Measurements from ENCODE around the gene SCML2.
A peak's percentile ranks its signal among the peaks of the same experiment; 100 is the strongest.

SCML2 gene

DNA sequence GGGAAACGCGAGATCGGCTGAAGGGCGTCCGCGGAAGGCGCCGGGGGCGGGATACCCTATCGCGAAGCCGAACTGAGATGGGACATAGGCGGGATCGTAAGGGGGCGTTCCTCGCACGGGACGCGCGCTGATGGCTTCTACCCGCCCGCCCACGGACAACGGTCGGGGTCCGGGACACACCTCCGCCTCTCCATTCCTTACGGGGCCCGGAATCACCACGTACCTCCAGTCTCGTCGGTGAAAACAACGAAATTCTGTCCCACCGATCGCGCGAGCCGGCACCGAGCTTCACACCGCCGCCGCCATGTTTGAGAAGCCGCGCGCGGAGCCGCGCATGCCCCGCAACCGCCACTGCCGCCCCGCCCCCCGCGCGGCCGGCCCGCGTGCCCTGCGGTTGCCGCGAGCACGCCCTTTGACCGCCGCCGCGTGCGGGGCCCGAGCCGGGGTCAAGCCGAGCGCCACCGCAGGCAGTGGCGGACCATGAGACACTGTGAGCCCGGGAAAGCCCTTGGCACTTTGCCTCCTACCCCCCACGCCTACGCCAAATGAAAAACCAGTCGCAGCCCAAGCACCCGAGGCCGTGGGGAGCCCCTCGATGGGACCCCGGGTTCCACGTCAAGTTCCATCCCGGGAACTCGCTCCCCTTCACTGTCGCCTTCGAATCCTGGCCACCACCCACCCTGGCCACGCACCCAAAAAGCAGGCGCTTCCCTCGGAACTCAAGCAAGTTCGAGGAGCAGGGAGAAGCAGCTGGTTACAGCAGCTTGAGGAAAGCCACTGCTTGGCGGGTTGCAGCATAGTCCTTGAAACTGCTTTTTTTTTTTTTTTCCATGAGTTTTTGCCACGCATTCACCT, at the start of gene SCML2:
Gene SCML2 (minus strand): TSS at position 320 of the 855 bp plus-strand sequence. CDS start 20,617 bp downstream, outside the sequence.
- TF ChIP-seq, protein P1, sequence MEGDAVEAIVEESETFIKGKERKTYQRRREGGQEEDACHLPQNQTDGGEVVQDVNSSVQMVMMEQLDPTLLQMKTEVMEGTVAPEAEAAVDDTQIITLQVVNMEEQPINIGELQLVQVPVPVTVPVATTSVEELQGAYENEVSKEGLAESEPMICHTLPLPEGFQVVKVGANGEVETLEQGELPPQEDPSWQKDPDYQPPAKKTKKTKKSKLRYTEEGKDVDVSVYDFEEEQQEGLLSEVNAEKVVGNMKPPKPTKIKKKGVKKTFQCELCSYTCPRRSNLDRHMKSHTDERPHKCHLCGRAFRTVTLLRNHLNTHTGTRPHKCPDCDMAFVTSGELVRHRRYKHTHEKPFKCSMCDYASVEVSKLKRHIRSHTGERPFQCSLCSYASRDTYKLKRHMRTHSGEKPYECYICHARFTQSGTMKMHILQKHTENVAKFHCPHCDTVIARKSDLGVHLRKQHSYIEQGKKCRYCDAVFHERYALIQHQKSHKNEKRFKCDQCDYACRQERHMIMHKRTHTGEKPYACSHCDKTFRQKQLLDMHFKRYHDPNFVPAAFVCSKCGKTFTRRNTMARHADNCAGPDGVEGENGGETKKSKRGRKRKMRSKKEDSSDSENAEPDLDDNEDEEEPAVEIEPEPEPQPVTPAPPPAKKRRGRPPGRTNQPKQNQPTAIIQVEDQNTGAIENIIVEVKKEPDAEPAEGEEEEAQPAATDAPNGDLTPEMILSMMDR (IDR thresholded peaks at IDR 0.05; ENCODE audit: low read depth, low read length) = no peak
- TF ChIP-seq, protein P2, sequence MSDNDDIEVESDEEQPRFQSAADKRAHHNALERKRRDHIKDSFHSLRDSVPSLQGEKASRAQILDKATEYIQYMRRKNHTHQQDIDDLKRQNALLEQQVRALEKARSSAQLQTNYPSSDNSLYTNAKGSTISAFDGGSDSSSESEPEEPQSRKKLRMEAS (IDR thresholded peaks at IDR 0.05; ENCODE audit: low read depth, low read length) = no peak
- TF ChIP-seq POLR2A (IDR thresholded peaks at IDR 0.05; ENCODE audit: extremely low read depth, insufficient read length) (no peak), MYC (IDR thresholded peaks at IDR 0.05; ENCODE audit: low read depth, low read length) (no peak)
- peak within 1 kb of the TSS; percentile 65 for H3K4me3 ChIP-seq (ENCODE audit: low read depth, low read length)
- peak; percentile 60 for DNase-seq (ENCODE audit: low read depth)

DNA sequence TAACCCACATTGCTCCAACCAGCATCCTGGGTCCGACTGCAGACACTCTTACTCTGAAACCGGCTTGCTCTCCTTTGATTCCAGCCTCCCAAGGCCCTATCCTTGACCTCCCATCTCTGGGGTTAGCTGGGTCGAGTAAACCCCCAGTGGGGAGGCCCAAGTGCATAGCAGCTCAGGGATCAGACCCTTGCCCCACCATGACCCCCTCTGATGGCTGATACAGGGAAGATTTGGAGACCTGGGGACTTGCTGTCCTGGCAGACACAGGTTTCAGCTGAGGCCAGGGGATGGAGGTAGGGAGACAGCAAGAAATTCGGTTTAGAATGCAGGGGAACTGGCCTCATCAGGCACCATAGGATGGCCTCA, 47.3 kb upstream of the SCML2 start:
- no peak overlapping the region for H3K4me3 ChIP-seq (ENCODE audit: low read depth, low read length)
- DNase-seq (ENCODE audit: low read depth) = no peak
- TF ChIP-seq, protein P2 (IDR thresholded peaks at IDR 0.05; ENCODE audit: low read depth, low read length) = no peak
- TF ChIP-seq MYC (IDR thresholded peaks at IDR 0.05; ENCODE audit: low read depth, low read length) (no peak), POLR2A (IDR thresholded peaks at IDR 0.05; ENCODE audit: extremely low read depth, insufficient read length) (no peak)
- TF ChIP-seq, protein P1 (IDR thresholded peaks at IDR 0.05; ENCODE audit: low read depth, low read length) = no peak

DNA sequence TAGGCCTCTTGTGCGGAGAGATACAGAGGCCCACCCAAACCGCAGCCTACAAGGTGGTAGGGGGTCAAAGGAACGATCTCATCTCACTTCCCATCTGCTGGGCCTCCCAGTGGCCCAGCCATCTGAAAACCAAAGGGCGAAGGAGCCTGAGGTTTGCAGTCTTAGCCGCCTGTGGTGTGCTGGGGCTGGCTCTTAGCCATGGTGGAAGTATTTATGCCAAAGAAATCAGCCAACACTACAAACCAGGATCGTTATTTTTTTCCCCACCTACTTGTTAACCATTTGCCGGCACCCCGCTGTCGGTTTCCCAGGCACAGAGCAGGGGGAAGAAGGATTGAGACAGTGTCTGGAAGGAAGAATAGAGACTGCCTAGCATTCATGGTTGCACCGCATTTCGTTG, 40.0 kb upstream of the SCML2 start:
- no peak overlapping the region for H3K4me3 ChIP-seq (ENCODE audit: low read depth, low read length)
- TF ChIP-seq MYC (IDR thresholded peaks at IDR 0.05; ENCODE audit: low read depth, low read length) = no peak
- TF ChIP-seq, protein P1 (IDR thresholded peaks at IDR 0.05; ENCODE audit: low read depth, low read length) = no peak
- TF ChIP-seq, protein P2 (IDR thresholded peaks at IDR 0.05; ENCODE audit: low read depth, low read length) = no peak
- TF ChIP-seq POLR2A (IDR thresholded peaks at IDR 0.05; ENCODE audit: extremely low read depth, insufficient read length) = no peak
- no peak for DNase-seq (ENCODE audit: low read depth)

DNA sequence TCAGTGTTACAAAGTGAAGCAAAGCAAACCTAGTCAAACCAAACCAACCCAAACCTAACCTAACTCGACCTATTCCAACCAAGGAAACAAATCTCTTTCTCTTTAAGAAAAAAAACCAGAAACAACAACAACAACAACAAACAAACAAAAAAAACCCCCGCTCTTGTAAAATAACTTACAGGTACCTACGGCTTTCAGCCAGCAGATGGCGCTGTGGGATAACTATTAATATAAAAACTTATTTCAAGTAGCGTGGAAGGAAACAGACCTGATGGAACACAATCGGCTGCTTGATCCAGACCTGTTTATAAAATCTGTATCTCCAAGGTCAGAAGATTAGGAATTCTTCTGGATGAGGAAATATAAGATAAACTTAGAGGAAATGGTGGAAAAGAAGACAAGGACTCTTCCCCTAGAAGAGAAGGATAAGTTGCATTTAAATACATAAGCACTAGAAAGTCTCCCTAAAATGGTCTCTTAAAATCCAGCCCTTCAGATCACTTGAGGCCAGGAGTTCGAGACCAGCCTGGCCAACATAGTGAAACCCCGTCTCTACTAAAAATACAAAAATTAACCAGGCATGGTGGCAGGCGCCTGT, 36.6 kb upstream of the SCML2 start:
- peak; percentile 66 for DNase-seq (ENCODE audit: low read depth)
- no peak overlapping the region for H3K4me3 ChIP-seq (ENCODE audit: low read depth, low read length)
- no peak for TF ChIP-seq POLR2A (IDR thresholded peaks at IDR 0.05; ENCODE audit: extremely low read depth, insufficient read length)
- TF ChIP-seq, protein P1 (IDR thresholded peaks at IDR 0.05; ENCODE audit: low read depth, low read length) = no peak
- TF ChIP-seq MYC (IDR thresholded peaks at IDR 0.05; ENCODE audit: low read depth, low read length) = no peak
- TF ChIP-seq, protein P2 (IDR thresholded peaks at IDR 0.05; ENCODE audit: low read depth, low read length) = no peak

DNA sequence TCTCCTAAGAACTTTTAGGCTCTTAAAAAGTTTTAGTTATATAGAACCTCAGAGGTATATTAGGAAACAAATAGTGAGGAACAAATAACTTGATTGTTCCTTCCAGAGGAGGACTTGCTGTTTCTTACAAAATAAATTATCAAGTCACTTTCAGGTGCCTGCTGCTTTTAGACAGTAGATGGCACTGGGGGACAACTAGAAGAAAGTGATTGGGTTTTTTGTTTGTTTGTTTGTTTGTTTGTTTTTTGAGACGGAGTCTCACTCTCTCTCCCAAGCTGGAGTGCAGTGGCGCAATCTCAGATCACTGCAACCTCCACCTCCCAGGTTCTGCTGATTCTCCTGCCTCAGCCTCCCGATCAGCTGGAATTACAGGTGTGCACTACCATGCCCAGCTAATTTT, 35.5 kb upstream of the SCML2 start:
- H3K4me3 ChIP-seq (ENCODE audit: low read depth, low read length) = no peak overlapping the region
- no peak for DNase-seq (ENCODE audit: low read depth)
- TF ChIP-seq MYC (IDR thresholded peaks at IDR 0.05; ENCODE audit: low read depth, low read length) (no peak), POLR2A (IDR thresholded peaks at IDR 0.05; ENCODE audit: extremely low read depth, insufficient read length) (no peak)
- TF ChIP-seq, protein P1 (IDR thresholded peaks at IDR 0.05; ENCODE audit: low read depth, low read length) = no peak
- TF ChIP-seq, protein P2 (IDR thresholded peaks at IDR 0.05; ENCODE audit: low read depth, low read length) = no peak
